GM21619 (cell line): ENCODE measurements around the gene ALOX5AP.

Experiments
- ATAC-seq: cut with Tn5 transposase; IDR thresholded peaks from one replicate; pipeline ENCODE4 v1.9.1; 2021; ENCODE audit not compliant: unreplicated experiment

Gene ALOX5AP

GRCh38 chr13:30755678-30756077 lies 20.3 kb downstream of the ALOX5AP start:
- ATAC-seq: no peak

- ATAC-seq: no peak
Measured at GRCh38 chr13:30757026-30757742, 21.8 kb downstream of the ALOX5AP start.

DNA sequence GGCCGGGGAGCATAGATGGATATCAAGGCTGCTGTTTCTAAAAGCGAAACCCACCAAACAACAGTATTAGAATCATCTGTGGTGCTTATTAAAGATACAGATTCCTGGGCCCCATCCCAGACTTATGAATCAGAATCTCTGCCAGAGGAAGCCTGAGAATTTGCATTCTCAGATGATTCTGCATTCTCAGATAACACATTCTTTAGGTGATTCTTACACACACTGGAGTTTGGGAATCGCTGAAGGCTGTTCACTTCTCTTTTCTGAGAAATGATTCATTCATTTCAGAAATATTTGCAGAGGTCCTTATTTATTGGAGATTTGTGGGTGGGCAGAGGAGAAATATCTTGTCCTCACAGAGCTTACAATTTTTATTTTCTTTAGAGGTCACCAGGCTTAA lies 24.4 kb downstream of the ALOX5AP start:
- no peak for ATAC-seq

- ATAC-seq: no peak
Measured at GRCh38 chr13:30762643-30763042, 27.3 kb downstream of the ALOX5AP start.

DNA sequence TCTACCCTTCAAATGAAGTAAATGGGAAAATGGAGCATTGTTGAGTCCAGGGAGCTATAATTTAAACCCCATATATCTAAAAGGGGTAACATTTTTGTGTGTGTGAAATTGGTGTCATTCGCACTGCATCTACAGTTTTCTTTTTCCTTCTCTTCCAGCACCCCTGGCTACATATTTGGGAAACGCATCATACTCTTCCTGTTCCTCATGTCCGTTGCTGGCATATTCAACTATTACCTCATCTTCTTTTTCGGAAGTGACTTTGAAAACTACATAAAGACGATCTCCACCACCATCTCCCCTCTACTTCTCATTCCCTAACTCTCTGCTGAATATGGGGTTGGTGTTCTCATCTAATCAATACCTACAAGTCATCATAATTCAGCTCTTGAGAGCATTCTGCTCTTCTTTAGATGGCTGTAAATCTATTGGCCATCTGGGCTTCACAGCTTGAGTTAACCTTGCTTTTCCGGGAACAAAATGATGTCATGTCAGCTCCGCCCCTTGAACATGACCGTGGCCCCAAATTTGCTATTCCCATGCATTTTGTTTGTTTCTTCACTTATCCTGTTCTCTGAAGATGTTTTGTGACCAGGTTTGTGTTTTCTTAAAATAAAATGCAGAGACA lies 28.6 kb downstream of the ALOX5AP start:
- ATAC-seq: no peak

GRCh38 chr13:30766231-30766630 lies 30.9 kb downstream of the ALOX5AP start:
- ATAC-seq: no peak

GRCh38 chr13:30770929-30771328 lies 35.6 kb downstream of the ALOX5AP start:
- no peak for ATAC-seq

GRCh38 chr13:30773561-30773960 lies 38.2 kb downstream of the ALOX5AP start:
- no peak for ATAC-seq

- no peak for ATAC-seq
Measured at GRCh38 chr13:30774214-30774730, 38.9 kb downstream of the ALOX5AP start.

DNA sequence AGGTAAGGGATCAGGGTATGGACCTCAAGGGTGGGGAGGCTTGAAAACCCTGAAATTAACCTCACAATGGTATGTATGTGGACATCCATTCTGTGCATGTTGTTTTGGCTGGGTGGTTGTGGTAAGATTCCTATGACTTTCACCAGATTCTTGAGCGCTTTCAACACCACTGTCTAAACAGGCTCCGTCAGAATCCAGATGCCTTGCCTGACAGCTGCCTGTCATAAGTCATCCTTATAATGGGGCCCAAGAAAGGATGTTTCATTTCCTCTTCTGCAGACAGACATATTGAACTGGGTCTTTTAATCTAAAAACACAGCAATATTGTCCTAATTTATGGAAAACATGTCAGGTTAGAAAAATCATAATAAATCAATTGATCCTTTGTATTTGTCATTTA lies 41.3 kb downstream of the ALOX5AP start:
- no peak for ATAC-seq

DNA sequence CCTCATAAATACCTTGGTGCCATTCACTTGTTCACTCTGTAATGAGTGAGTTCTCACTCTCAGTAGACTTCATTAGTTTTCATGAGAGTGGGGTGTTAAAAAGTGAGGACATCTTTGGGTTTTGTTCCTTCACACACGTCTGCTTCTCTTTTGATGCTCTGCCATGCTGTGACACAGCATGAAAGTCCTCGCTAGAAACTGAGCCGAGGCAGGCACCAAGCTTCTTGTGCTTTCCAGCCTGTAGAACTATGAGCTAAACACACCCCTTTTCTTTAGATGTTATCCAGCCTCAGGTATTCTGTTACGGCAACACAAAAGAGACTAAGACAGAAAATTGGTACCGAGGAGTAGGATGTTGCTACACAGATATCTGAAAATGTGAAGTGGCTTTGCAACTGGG lies 43.7 kb downstream of the ALOX5AP start:
- no peak for ATAC-seq

- ATAC-seq: no peak
Measured at GRCh38 chr13:30779608-30780007, 44.3 kb downstream of the ALOX5AP start.

DNA sequence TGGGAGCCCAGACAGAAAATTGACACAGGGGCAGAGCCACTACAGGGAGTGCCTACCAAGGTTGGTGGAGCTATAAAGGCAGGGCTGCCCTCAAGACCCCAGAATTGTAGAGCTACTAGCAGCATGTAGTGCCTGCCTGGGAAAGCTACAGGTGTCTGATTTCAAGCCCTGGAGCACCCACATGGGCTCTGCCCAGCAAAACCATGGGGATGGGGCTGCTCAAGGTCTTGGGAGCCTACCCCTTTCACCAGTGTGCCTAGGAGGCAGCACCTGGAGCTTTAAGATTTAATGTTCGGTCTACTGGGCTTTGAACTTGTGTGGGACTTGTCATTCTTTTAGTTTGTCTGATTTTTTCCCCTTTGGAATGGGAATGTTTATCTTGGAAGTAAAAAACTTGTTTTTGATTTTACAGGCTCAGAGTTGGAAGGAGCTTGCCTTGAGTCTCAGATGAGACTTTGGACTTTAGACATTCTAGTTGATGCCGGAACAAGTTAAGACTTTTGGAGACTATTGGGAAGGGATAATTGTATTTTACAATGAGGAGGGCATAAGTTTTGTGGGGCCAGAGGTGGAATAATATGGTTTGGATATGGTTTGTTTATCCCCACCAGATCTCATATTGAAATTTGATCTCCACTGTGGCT lies 45.1 kb downstream of the ALOX5AP start:
- ATAC-seq: no peak

GRCh38 chr13:30785191-30785850 lies 50.0 kb downstream of the ALOX5AP start:
- no peak for ATAC-seq

GRCh38 chr13:30786648-30787047 lies 51.3 kb downstream of the ALOX5AP start:
- ATAC-seq: no peak

GRCh38 chr13:30787738-30788525 lies 52.6 kb downstream of the ALOX5AP start:
- ATAC-seq: no peak

DNA sequence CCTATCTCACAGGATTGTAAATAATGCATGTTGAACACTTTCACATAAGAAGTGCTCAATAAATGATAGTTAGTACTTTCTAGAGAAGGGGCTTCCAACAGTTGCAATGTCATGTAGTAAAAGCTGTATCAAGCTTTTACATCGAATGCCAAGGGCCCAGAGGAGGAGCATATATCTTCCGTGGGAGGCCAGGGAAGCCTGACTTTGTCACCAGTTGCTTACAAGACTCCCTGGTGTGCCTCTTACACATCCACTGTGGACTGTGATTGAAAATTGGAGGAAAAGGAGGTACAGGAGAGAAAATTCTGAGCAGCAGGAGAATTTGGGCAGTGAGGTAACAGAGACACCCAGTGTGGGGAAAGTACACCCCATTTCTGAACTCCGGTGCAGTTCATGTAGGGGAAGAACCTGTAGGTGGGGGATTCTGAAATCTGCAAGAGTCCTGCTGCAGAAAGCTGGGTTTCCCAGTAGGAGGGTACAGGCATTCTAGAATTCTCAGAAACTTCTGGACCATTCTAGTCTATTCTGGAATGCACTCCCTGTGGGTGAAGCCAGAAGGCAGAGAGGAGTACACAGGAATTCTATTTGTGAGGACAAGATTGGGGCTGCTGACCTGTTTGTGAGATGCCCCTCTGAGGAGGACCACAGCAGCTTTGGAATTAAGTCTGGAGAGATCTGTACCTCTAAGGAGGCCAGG lies 54.0 kb downstream of the ALOX5AP start:
- ATAC-seq: no peak

DNA sequence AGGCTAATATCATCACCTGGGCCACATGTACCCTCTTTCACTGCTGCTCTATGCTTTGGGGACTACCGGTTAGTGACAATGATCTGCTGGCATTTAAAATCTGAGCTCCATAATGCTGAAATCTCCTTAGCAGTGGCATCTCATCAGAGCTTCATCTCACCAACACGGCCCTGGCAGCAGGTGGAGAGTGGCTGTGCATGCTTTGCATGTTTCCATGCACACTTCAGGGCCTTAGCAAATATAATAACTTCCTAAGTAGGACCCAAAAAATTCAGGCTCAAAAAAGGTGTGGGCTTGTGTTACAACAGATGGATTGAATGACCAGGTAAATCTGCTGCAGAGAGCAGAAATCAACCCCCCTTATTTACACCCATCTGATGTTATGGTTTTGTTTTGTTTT lies 55.2 kb downstream of the ALOX5AP start:
- ATAC-seq: no peak

- no peak for ATAC-seq
Measured at GRCh38 chr13:30791354-30792001, 56.1 kb downstream of the ALOX5AP start.
